Neuronal stem cell (in vitro differentiated cells): ENCODE results near the gene PDE5A.
"Not testable (repeated sequence)": the region's sequence is repeated elsewhere in the genome, so short reads cannot be mapped to it uniquely, and the experiment has no call there.

ENCODE experiments used
- DNase-seq: peaks from one replicate; pipeline ENCODE4 v3.0.0-alpha.2; 2013; ENCODE audit warnings: low spot score
- H2AFZ ChIP-seq: one replicate; pipeline ENCODE4 v1.6.1; 2013; ENCODE audit warnings: mild to moderate bottlenecking, low read length, inconsistent platforms
- H2AK5ac ChIP-seq: 2 replicates; pipeline ENCODE4 v1.6.1; 2013; ENCODE audit warnings: low read depth, mild to moderate bottlenecking, inconsistent platforms, low read length, moderate library complexity, mixed read lengths
- H2BK120ac ChIP-seq: 2 replicates; pipeline ENCODE4 v1.6.1; 2013; ENCODE audit warnings: low read depth, mild to moderate bottlenecking, inconsistent platforms, low read length, moderate library complexity, mixed read lengths
- H2BK12ac ChIP-seq: one replicate; pipeline ENCODE4 v1.6.1; 2013; ENCODE audit warnings: low read length, inconsistent platforms
- H2BK15ac ChIP-seq: 2 replicates; pipeline ENCODE4 v1.6.1; 2013; ENCODE audit warnings: mild to moderate bottlenecking, low read length, inconsistent platforms, mixed read lengths
- H2BK5ac ChIP-seq: one replicate; pipeline ENCODE4 v1.6.1; 2013; ENCODE audit warnings: inconsistent platforms, mild to moderate bottlenecking, low read length, moderate library complexity
- H3K14ac ChIP-seq: one replicate; pipeline ENCODE4 v1.6.1; 2013; ENCODE audit warnings: low read length, inconsistent platforms
- H3K18ac ChIP-seq: 2 replicates; pipeline ENCODE4 v1.6.1; 2013; ENCODE audit warnings: low read length, inconsistent platforms
- H3K23ac ChIP-seq: 2 replicates; pipeline ENCODE4 v1.6.1; 2013; ENCODE audit warnings: low read depth, mild to moderate bottlenecking, mixed read lengths, low read length, inconsistent platforms; ENCODE audit not compliant: poor library complexity
- H3K27ac ChIP-seq: replicated peaks from 3 replicates; pipeline ENCODE4 v1.5.1; 2013; ENCODE audit warnings: low read length, inconsistent platforms
- H3K27me3 ChIP-seq, 3 experiments: 2 replicates each; pipeline ENCODE4 v1.6.1; 2013; ENCODE audit warnings: low read length in 3 of 3, mild to moderate bottlenecking in 2 of 3, inconsistent platforms in 1 of 3, low read depth in 1 of 3, mixed read lengths in 1 of 3, moderate library complexity in 1 of 3; ENCODE audit not compliant: control insufficient read depth in 3 of 3, insufficient read depth in 3 of 3
- H3K36me3 ChIP-seq, 2 donors: replicated peaks in 1 of 2; 2 replicates each; pipeline ENCODE4 v1.6.1; 2013; ENCODE audit warnings: low read length in 2 of 2; ENCODE audit not compliant: control insufficient read depth in 2 of 2, insufficient read depth in 2 of 2
- H3K4ac ChIP-seq: 2 replicates; pipeline ENCODE4 v1.6.1; 2013; ENCODE audit warnings: inconsistent platforms, mild to moderate bottlenecking, low read length, moderate library complexity
- H3K4me1 ChIP-seq, 2 donors: 1 replicate in 1 of 2; 2 replicates in 1 of 2; pipeline ENCODE4 v1.6.1; 2013; ENCODE audit warnings: low read length in 2 of 2, low read depth in 1 of 2; ENCODE audit not compliant: control insufficient read depth in 2 of 2, insufficient read depth in 1 of 2
- H3K4me2 ChIP-seq: one replicate; pipeline ENCODE4 v1.6.1; 2013; ENCODE audit warnings: mild to moderate bottlenecking, low read length, inconsistent platforms; ENCODE audit not compliant: insufficient read depth, poor library complexity, severe bottlenecking
- H3K4me3 ChIP-seq, 2 donors: 2 replicates each; pipeline ENCODE4 v1.5.1; 2013; ENCODE audit warnings: low read length in 2 of 2, mild to moderate bottlenecking in 2 of 2, inconsistent platforms in 1 of 2, moderate library complexity in 1 of 2
- H3K79me1 ChIP-seq: one replicate; pipeline ENCODE4 v1.6.1; 2013; ENCODE audit warnings: low read depth, mild to moderate bottlenecking, inconsistent platforms, low read length, moderate library complexity
- H3K9ac ChIP-seq: one replicate; pipeline ENCODE4 v1.6.1; 2013; ENCODE audit warnings: mild to moderate bottlenecking, low read depth, low read length, inconsistent platforms; ENCODE audit not compliant: poor library complexity
- H3K9me3 ChIP-seq, 2 donors: replicated peaks in 1 of 2; 2 replicates each; pipeline versions ENCODE3 to v1.6.1; 2013; ENCODE audit warnings: low read length in 2 of 2, mild to moderate bottlenecking in 2 of 2, inconsistent platforms in 1 of 2, low read depth in 1 of 2, mixed read lengths in 1 of 2, moderate library complexity in 1 of 2; ENCODE audit not compliant: control insufficient read depth in 2 of 2, insufficient read depth in 1 of 2
- H4K8ac ChIP-seq: one replicate; pipeline ENCODE4 v1.6.1; 2013; ENCODE audit warnings: low read depth, mild to moderate bottlenecking, inconsistent platforms, low read length, moderate library complexity
- H4K91ac ChIP-seq: one replicate; pipeline ENCODE4 v1.6.1; 2013; ENCODE audit warnings: low read length, low read depth, mild to moderate bottlenecking, inconsistent platforms; ENCODE audit not compliant: poor library complexity
- WGBS, 2 donors: extraction: QIAGEN DNeasy Blood & Tissue Kit; methylation state at CpG; one replicate each; pipeline ENCODE4 v1.1.7; 2013; ENCODE audit warnings: missing lambda C conversion rate in 2 of 2, mixed read lengths in 1 of 2; ENCODE audit not compliant: insufficient read length in 2 of 2, insufficient replicate concordance in 1 of 2; ENCODE audit errors: extremely low coverage in 2 of 2; 5-methylcytosine and 5-hydroxymethylcytosine counted together

Gene PDE5A

GRCh38 chr4:119665752-119666151, 37.1 kb upstream of the PDE5A start:
- Histone ChIP-seq H3K14ac (no peak overlapping the region), H3K27me3 (no peaks in the 10 kb centered on the region), H3K9me3 (no peaks in the 10 kb centered on the region), H3K79me1 (no peaks in the 10 kb centered on the region), H2AK5ac (no peak overlapping the region), H3K36me3 (no peaks in the 10 kb centered on the region), H2BK12ac (no peak overlapping the region), H4K8ac (no peak overlapping the region), H3K9ac (no peak overlapping the region), H2BK15ac (no peak overlapping the region), H3K4me1 (peaks cover 4% of the 10 kb centered on the region in 2 donors), H3K4me2 (no peak overlapping the region), H3K27ac (no peak overlapping the region), H4K91ac (no peak overlapping the region), H2AFZ (no peak overlapping the region), H3K4ac (no peak overlapping the region), H2BK5ac (no peak overlapping the region), H3K23ac (no peak overlapping the region), H3K18ac (no peak overlapping the region), H3K4me3 (no peak overlapping the region), H2BK120ac (no peak overlapping the region)
- WGBS, 2 donors = no CpG with 5 or more reads among the region's 2 CpGs
- DNase-seq = no peak

GRCh38 chr4:119664168-119664907, 35.7 kb upstream of the PDE5A start:
- Histone ChIP-seq H4K8ac (no peak overlapping the region), H2BK12ac (no peak overlapping the region), H3K23ac (no peak overlapping the region), H3K4me2 (no peak overlapping the region), H3K9me3 (no peaks in the 10 kb centered on the region), H3K36me3 (no peaks in the 10 kb centered on the region), H2BK15ac (no peak overlapping the region), H3K18ac (no peak overlapping the region), H3K27me3 (no peaks in the 10 kb centered on the region), H2AK5ac (no peak overlapping the region), H3K9ac (no peak overlapping the region), H3K27ac (no peak overlapping the region), H3K14ac (no peak overlapping the region), H2BK5ac (no peak overlapping the region), H3K4me1 (peaks cover 4% of the 10 kb centered on the region in 2 donors), H4K91ac (no peak overlapping the region), H2AFZ (no peak overlapping the region), H3K4ac (no peak overlapping the region), H2BK120ac (no peak overlapping the region), H3K79me1 (no peaks in the 10 kb centered on the region), H3K4me3 (no peak overlapping the region)
- DNase-seq = no peak
- WGBS, 2 donors = no CpG with 5 or more reads among the region's 3 CpGs

GRCh38 chr4:119663160-119663788, 34.7 kb upstream of the PDE5A start:
- H2BK15ac ChIP-seq = no peak overlapping the region
- H3K79me1 ChIP-seq = no peaks in the 10 kb centered on the region
- no peak overlapping the region for H3K23ac ChIP-seq
- H2AFZ ChIP-seq = peak overlapping the region; percentile 67
- H3K4me2 ChIP-seq = no peak overlapping the region
- H3K36me3 ChIP-seq = no peaks in the 10 kb centered on the region
- H3K4ac ChIP-seq = no peak overlapping the region
- H4K8ac ChIP-seq = no peak overlapping the region
- no peak overlapping the region for H3K4me3 ChIP-seq
- DNase-seq = no peak
- H3K27me3 ChIP-seq = no peaks in the 10 kb centered on the region
- H3K9me3 ChIP-seq = no peaks in the 10 kb centered on the region
- H3K9ac ChIP-seq = no peak overlapping the region
- H4K91ac ChIP-seq = no peak overlapping the region
- peaks cover 4% of the 10 kb centered on the region in 2 donors for H3K4me1 ChIP-seq
- no CpG with 5 or more reads among the region's 1 CpG for WGBS, 2 donors
- no peak overlapping the region for H2AK5ac ChIP-seq
- no peak overlapping the region for H3K14ac ChIP-seq
- H2BK5ac ChIP-seq = no peak overlapping the region
- no peak overlapping the region for H2BK120ac ChIP-seq
- no peak overlapping the region for H3K27ac ChIP-seq
- no peak overlapping the region for H2BK12ac ChIP-seq
- no peak overlapping the region for H3K18ac ChIP-seq

GRCh38 chr4:119662612-119663011, 34.0 kb upstream of the PDE5A start:
- not testable (repeated sequence) for H4K8ac ChIP-seq, H3K79me1 ChIP-seq, H3K4me3 ChIP-seq, H3K27me3 ChIP-seq, H3K27ac ChIP-seq, H4K91ac ChIP-seq, H2AK5ac ChIP-seq, H3K4ac ChIP-seq, H3K9ac ChIP-seq, H2BK120ac ChIP-seq, H2BK15ac ChIP-seq, H3K36me3 ChIP-seq, H3K18ac ChIP-seq, H3K4me1 ChIP-seq, DNase-seq, H3K9me3 ChIP-seq, H3K4me2 ChIP-seq, H3K23ac ChIP-seq, H3K14ac ChIP-seq, H2BK12ac ChIP-seq, H2BK5ac ChIP-seq
- peak overlapping the region; percentile 67 for H2AFZ ChIP-seq
- WGBS, 2 donors = no CpG with 5 or more reads among the region's 2 CpGs
